Stimulated activated CD4-positive, alpha-beta T cell treated with anti-CD3 and anti-CD28 coated beads, Interleukin-4, amount 100 ng/mL, for 48 hours (primary cell): ENCODE results near the gene TTC3.
"Not testable (repeated sequence)": the region's sequence is repeated elsewhere in the genome, so short reads cannot be mapped to it uniquely, and the experiment has no call there.

Experiments
- DNase-seq, 2 donors: peaks; one replicate each; pipeline ENCODE4 v3.0.0-alpha.2; 2020; ENCODE audit warnings: low read depth in 2 of 2

TTC3 gene

DNA sequence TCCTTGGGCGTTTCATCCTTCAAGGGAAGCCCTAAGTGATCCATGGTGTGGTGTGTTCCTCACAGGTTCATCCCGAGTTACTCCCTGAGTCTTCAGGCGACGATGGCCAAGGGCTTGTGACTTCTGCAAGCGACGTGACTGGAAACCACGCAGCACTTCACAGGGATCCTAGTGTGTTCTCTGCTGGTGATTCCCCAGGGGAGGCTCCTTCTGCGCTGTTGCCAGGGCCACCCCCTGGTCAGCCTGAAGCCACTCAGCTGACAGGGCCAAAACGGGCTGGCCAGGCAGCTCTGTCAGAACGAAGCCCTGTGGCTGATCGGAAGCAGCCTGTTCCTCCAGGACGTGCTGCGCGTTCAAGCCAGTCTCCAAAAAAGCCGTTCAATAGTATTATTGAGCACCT lies 122.6 kb downstream of the TTC3 start:
- DNase-seq = no peak

GRCh38 chr21:37196847-37197246 lies 123.8 kb downstream of the TTC3 start:
- no peak for DNase-seq

GRCh38 chr21:37197746-37198145 lies 124.7 kb downstream of the TTC3 start:
- DNase-seq = no peak

GRCh38 chr21:37199057-37199924 lies 126.2 kb downstream of the TTC3 start:
- DNase-seq = no peak

DNA sequence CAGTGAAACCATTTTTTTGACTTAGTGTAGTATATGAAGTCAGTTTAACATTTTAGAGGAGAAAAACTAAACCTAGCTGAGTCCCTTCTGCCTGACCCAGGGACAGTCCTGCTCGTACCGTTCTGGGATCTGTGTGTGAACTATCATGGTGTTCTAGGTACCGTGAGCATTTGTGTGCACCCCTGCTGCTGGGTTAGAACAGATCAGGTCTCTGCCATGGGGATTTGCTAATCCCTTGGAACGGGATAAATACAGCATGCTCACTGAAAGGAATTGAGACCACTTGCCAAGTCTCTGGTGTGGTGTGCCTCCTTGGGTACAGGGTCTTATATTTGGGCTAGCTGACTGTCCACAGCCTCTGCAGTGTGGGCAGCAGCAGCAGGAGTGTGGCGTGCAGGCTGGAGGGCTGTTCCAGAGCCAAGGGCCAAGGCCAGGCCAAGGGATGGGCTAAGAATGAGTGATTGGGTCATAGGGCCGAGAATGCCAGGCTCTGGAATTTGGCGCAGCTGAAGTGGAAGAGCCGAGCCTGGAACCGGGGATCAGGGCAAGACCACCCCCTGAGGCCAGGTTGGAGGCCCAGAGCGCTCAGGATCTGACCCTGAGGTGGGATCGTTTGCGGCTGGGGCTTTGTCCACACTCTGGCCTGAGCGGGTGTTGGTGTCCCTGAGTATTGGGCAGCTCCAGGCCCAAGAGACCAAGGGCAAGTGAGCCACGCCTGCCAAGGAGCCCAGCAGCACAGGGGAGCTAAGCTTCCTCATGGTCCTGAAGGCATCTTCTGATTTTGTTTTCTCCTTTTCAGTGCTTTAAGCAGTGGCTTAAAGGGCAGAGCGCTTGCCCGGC lies 127.8 kb downstream of the TTC3 start:
- no peak for DNase-seq

DNA sequence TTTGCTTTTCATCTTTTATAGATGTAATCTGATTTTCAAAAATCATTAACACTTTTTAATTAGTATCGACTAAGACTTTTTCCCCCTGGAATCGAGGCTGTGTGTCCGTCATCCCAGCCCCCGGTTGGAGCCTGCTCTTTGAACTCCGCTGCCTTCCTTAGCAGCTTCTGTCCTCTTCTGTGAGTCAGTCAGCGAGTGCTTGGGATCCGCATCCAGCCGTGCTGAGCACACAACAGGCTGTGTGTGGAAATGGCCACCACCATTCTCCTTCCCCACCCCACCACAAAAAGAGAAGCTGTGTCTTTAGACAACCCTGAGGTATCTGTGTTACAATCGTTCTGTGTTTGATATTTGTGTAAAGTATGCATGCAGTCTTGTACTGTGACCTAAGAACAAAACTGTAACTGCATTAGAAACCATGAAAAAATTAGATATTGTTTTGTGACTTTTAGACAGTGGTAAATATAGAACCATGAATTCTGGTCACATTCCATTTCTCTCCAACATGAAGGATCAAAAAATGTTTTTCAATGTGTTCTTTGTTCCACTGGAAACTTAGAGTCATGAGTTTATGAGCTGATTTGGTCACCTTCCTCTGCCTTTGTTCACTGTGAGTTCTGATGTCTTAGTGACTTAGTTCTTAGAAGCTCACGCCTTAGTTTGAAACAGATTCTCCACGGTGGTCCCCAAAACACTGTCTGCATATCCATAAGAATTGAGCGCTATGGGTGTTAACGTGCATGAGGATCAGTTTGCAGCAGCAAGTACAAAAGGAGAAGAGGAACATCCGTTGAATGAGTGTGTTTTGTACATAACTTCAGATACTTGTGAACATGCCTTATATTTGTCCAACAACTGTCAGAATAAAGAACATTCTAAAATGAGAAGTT lies 129.4 kb downstream of the TTC3 start:
- no peak for DNase-seq

DNA sequence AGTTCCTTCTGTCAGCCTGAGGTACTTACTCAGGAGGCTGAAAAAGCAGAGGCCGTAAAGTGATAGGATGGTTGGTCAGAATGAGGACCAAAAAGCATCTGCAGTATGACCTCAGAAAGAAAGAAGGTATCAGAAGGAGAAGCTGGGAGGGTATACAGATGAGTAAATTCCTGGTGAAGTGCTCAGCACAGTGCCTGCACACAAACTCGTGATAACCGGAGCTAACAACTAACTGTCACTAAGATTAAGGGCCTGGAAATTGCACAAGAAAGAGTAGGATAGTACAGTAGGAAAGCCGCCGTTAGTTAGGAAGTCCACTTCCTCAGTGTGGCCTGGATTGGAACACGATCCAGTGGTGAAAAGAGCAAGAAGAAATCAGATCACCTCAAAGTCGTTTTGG lies 131.5 kb downstream of the TTC3 start:
- no peak for DNase-seq

GRCh38 chr21:37206496-37206895 lies 133.4 kb downstream of the TTC3 start:
- no peak for DNase-seq

- DNase-seq = no peak
Measured at GRCh38 chr21:37207441-37208009, 134.5 kb downstream of the TTC3 start.

DNA sequence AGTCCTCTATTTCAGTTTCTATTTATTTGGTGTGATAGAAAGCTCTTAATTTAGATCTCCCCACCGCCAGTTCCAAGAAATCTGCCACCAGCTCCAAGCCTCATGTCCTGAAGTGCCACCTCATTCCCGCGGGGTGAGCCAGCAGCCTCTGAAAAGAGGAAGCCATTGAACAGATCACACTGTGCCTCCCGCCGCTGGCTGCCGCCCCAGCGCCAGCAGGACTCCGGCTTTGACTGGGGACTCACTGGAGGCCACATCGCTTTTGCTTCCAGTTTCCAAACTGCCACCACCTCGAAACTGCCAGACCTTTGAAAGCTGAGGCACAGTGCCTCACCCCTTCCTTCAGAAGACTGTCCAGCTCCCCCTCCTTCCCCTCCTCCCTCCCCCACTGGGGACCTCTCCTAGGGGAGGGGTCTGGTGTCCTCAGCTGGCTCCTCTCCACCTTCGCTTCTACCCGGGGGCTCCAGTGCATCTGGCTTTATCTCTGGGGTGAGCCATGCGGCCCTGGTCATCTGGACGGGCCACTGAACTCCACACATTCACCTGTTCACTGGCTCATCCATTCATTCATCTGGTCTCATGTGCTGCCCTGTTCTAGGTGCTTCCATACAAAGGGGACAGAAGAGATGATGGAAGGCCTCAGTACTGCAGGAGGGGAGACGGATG lies 135.1 kb downstream of the TTC3 start:
- DNase-seq = peak in 1 of 2 donors; percentile 22

- DNase-seq = no peak
Measured at GRCh38 chr21:37208741-37209225, 135.7 kb downstream of the TTC3 start.

GRCh38 chr21:37210130-37210529 lies 137.1 kb downstream of the TTC3 start:
- no peak for DNase-seq

DNA sequence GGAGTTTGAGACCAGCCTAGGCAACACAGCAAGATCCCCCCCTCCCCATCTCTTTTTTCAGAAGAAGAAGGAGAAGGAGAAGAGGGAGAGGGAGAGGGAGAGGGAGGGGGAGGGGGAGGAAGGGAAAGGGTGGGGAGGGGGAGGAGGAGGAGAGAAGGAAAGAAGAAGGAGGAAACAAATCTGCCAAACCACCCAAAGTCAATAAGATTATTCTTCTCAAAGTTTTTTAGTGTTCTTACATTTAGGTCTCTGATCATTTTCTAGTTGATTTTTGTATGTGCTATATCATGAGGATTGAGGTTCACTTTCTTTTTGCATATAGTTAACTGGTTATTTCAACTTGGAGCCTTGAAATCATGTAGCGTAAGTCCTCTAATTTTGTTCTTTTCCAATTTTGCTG lies 137.7 kb downstream of the TTC3 start:
- DNase-seq = no peak

GRCh38 chr21:37214952-37215351 lies 141.9 kb downstream of the TTC3 start:
- no peak for DNase-seq

GRCh38 chr21:37219761-37220432 lies 146.8 kb downstream of the TTC3 start:
- no peak for DNase-seq

GRCh38 chr21:37220433-37220980 lies 147.5 kb downstream of the TTC3 start:
- DNase-seq = peak; percentile 18 to 21

- peak; percentile 96 to 97 for DNase-seq
Measured at GRCh38 chr21:37220981-37221664, 148.1 kb downstream of the TTC3 start.

GRCh38 chr21:37222248-37222647 lies 149.2 kb downstream of the TTC3 start:
- DNase-seq = not testable (repeated sequence)

DNA sequence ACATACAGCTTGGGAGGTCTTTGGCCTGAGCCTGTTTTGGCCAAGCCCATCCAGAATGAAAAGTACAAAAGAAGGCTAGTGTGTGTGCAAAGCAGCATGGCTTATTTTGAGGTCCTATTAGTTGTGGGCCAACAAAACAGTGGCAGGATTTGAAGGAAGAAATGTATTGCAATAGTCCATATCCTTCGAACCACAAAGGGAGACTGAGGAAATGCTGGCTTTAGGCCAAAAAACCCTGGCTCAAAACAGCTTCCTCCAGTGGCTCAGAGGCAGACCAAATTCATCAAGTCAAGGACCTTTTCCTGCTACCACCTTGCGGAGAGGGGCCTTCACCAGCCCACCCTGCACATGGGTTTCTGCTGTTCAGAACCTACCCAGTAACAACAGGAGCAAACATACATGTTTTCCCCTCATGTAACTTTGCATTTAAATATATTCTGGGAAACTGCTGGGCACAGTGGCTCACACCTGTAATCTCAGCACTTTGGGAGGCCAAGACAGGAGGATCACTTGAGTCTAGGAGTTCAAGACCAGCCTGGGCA lies 150.8 kb downstream of the TTC3 start:
- DNase-seq = no peak
